Activated naive CD4-positive, alpha-beta T cell (primary cell): ENCODE results near the gene PAX8.
"Not testable (repeated sequence)": the region's sequence is repeated elsewhere in the genome, so short reads cannot be mapped to it uniquely, and the experiment has no call there.

ENCODE experiments used
- DNase-seq, 4 experiments: peaks; one replicate each; lab custom pipeline; 2025; lab: John Stamatoyannopoulos, UW

PAX8 gene

GRCh38 chr2:113278742-113279139 lies at the start of gene PAX8:
Gene PAX8 (minus strand): TSS chr2:113278921. CDS start chr2:113278394, 527 bp downstream.
- DNase-seq = no peak

- DNase-seq = no peak
These were observed 49.3 kb upstream of the PAX8 start for GRCh38 chr2:113328043-113328442.

GRCh38 chr2:113325161-113325731 lies 46.5 kb upstream of the PAX8 start:
- not testable (repeated sequence) for DNase-seq

- DNase-seq = peak in 2 of 4 experiments; percentile 20 to 50
These were observed 46.0 kb upstream of the PAX8 start for GRCh38 chr2:113324684-113325160.

GRCh38 chr2:113323129-113323528 lies 44.4 kb upstream of the PAX8 start:
- not testable (repeated sequence) for DNase-seq

- DNase-seq = not testable (repeated sequence)
These were observed 41.4 kb upstream of the PAX8 start for GRCh38 chr2:113320106-113320505.

GRCh38 chr2:113318941-113319340 lies 40.2 kb upstream of the PAX8 start:
- not testable (repeated sequence) for DNase-seq

GRCh38 chr2:113316085-113316484 lies 37.4 kb upstream of the PAX8 start:
- DNase-seq = no peak

- DNase-seq = not testable (repeated sequence)
These were observed 35.9 kb upstream of the PAX8 start for GRCh38 chr2:113314663-113315062.

- DNase-seq = not testable (repeated sequence)
These were observed 35.5 kb upstream of the PAX8 start for GRCh38 chr2:113314176-113314575.

GRCh38 chr2:113311781-113312180 lies 33.1 kb upstream of the PAX8 start:
- not testable (repeated sequence) for DNase-seq

GRCh38 chr2:113311191-113311590 lies 32.5 kb upstream of the PAX8 start:
- not testable (repeated sequence) for DNase-seq

GRCh38 chr2:113309655-113310387 lies 31.1 kb upstream of the PAX8 start:
- no peak for DNase-seq

- not testable (repeated sequence) for DNase-seq
These were observed 30.1 kb upstream of the PAX8 start for GRCh38 chr2:113308784-113309183.

- DNase-seq = not testable (repeated sequence)
These were observed 27.5 kb upstream of the PAX8 start for GRCh38 chr2:113306207-113306606.

GRCh38 chr2:113305749-113306148 lies 27.0 kb upstream of the PAX8 start:
- not testable (repeated sequence) for DNase-seq

GRCh38 chr2:113305146-113305545 lies 26.4 kb upstream of the PAX8 start:
- no peak for DNase-seq

GRCh38 chr2:113304702-113305101 lies 26.0 kb upstream of the PAX8 start:
- DNase-seq = no peak

- DNase-seq = not testable (repeated sequence)
These were observed 23.7 kb upstream of the PAX8 start for GRCh38 chr2:113302216-113302980.

GRCh38 chr2:113300281-113300680 lies 21.6 kb upstream of the PAX8 start:
- DNase-seq = no peak

GRCh38 chr2:113298176-113298575 lies 19.5 kb upstream of the PAX8 start:
- no peak for DNase-seq

- peak in 1 of 4 experiments; percentile 15 for DNase-seq
These were observed 18.9 kb upstream of the PAX8 start for GRCh38 chr2:113297590-113297989.

- no peak for DNase-seq
These were observed 12.5 kb upstream of the PAX8 start for GRCh38 chr2:113291191-113291590.
